ENCODE data around the gene TULP4. TPM values are rescaled to one million over a fixed set of nuclear protein-coding genes. Genes with fewer than 3 reads are reported as not detected.
"Not testable (repeated sequence)": the region's sequence is repeated elsewhere in the genome, so short reads cannot be mapped to it uniquely, and the experiment has no call there.

The TULP4 gene
- polyA plus RNA-seq, 3 donors, result 6.5 to 10.6 (median 7.9) TPM

GRCh38 chr6:158519300-158519699 lies 207.0 kb downstream of the TULP4 start:
- Histone ChIP-seq H3K4me3 (replicated peaks in 1 of 3; ENCODE audit: low read depth in 2 of 3, low read length in 3 of 3) (no peak overlapping the region), H4K20me1 (ENCODE audit: insufficient read depth, low read length) (no peaks in the 10 kb centered on the region), H3K27ac (ENCODE audit: low read depth in 1 of 2, low read length in 2 of 2) (no peak overlapping the region), H3K9ac (ENCODE audit: insufficient read depth, low read length, poor library complexity, severe bottlenecking) (no peak overlapping the region), H3K9me3 (replicated peaks in 1 of 2; ENCODE audit: control insufficient read depth in 1 of 2, insufficient read depth in 1 of 2, low read length in 2 of 2) (no peaks in the 10 kb centered on the region), H3K4me2 (replicated peaks; ENCODE audit: extremely low read depth, low read length, poor library complexity, severe bottlenecking) (no peak overlapping the region), H3K27me3 (ENCODE audit: control insufficient read depth in 2 of 2, insufficient read depth in 2 of 2, low read length in 2 of 2) (peaks cover 16 to 49% of the 10 kb centered on the region in 2 donors), H2AFZ (ENCODE audit: insufficient read depth, low read depth, low read length, poor library complexity, severe bottlenecking) (no peak overlapping the region), H3K79me2 (ENCODE audit: insufficient read depth, low read length) (no peaks in the 10 kb centered on the region), H3K36me3 (replicated peaks in 1 of 2; ENCODE audit: control insufficient read depth in 1 of 2, insufficient read depth in 2 of 2, low read length in 2 of 2) (no peaks in the 10 kb centered on the region), H3K4me1 (ENCODE audit: control insufficient read depth in 1 of 2, insufficient read depth in 2 of 2, low read length in 2 of 2) (peaks cover 0 to 3% of the 10 kb centered on the region in 2 donors)
- TF ChIP-seq CTCF (IDR thresholded peaks at IDR 0.05), result no peak
- Mint-ChIP-seq H3K36me3 (peaks cover 0 to 4% of the 10 kb centered on the region in 2 donors), H3K9me3 (peaks cover 0 to 2% (median 0%) of the 10 kb centered on the region in 7 donors), H3K4me3 (peak overlapping the region in 1 of 2 donors; percentile 39), H3K27me3 (ENCODE audit: low read depth in 3 of 3) (peaks cover 39 to 58% (median 45%) of the 10 kb centered on the region in 3 donors), H3K4me1 (peaks cover 12% of the 10 kb centered on the region), H3K27ac (no peak overlapping the region)
- 61% methylated on average over 2 of the region's 3 CpGs for WGBS (ENCODE audit: insufficient coverage)
- intact Hi-C loops (cut with micrococcal nuclease), result no loop called here
- DNase-seq, result no peak

DNA sequence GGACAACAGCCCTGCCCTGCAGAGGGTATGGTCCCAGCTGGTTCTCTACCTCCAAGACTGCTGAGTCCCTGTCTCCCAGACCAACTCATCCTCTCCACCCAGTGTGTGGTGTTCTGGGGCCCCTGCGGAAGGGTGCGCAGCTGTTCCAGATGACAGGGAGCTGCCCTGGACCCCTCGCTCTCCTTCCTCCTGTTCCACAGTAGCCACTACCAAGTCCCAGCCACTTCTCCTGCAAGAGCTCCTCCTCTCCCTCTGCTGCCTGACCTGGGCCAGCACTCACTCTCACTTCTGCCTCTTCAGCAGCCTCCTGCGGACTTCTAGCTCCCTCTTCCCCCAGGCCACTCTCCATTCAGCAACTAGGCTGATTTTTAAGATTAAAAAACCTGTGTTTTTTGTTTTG lies 207.5 kb downstream of the TULP4 start:
- no peak overlapping the region for H3K9ac ChIP-seq (ENCODE audit: insufficient read depth, low read length, poor library complexity, severe bottlenecking)
- Mint-ChIP-seq H3K9me3 (peaks cover 0 to 2% (median 0%) of the 10 kb centered on the region in 7 donors), H3K27me3 (ENCODE audit: low read depth in 3 of 3) (peaks cover 39 to 59% (median 45%) of the 10 kb centered on the region in 3 donors), H3K27ac (no peak overlapping the region), H3K36me3 (peaks cover 0 to 4% of the 10 kb centered on the region in 2 donors), H3K4me1 (peaks cover 12% of the 10 kb centered on the region), H3K4me3 (peak overlapping the region in 1 of 2 donors; percentile 39)
- no peak overlapping the region for H3K4me3 ChIP-seq (replicated peaks in 1 of 3; ENCODE audit: low read depth in 2 of 3, low read length in 3 of 3)
- no peak overlapping the region for H3K4me2 ChIP-seq (replicated peaks; ENCODE audit: extremely low read depth, low read length, poor library complexity, severe bottlenecking)
- H3K79me2 ChIP-seq (ENCODE audit: insufficient read depth, low read length), result no peaks in the 10 kb centered on the region
- no peaks in the 10 kb centered on the region for H3K36me3 ChIP-seq (replicated peaks in 1 of 2; ENCODE audit: control insufficient read depth in 1 of 2, insufficient read depth in 2 of 2, low read length in 2 of 2)
- no peak overlapping the region for H3K27ac ChIP-seq (ENCODE audit: low read depth in 1 of 2, low read length in 2 of 2)
- peaks cover 0 to 3% of the 10 kb centered on the region in 2 donors for H3K4me1 ChIP-seq (ENCODE audit: control insufficient read depth in 1 of 2, insufficient read depth in 2 of 2, low read length in 2 of 2)
- no peak for DNase-seq
- H3K9me3 ChIP-seq (replicated peaks in 1 of 2; ENCODE audit: control insufficient read depth in 1 of 2, insufficient read depth in 1 of 2, low read length in 2 of 2), result no peaks in the 10 kb centered on the region
- 100% methylated on average over 3 of the region's 4 CpGs for WGBS (ENCODE audit: insufficient coverage)
- intact Hi-C loops (cut with micrococcal nuclease), result no loop called here
- no peak overlapping the region for H2AFZ ChIP-seq (ENCODE audit: insufficient read depth, low read depth, low read length, poor library complexity, severe bottlenecking)
- no peak for TF ChIP-seq CTCF (IDR thresholded peaks at IDR 0.05)
- H3K27me3 ChIP-seq (ENCODE audit: control insufficient read depth in 2 of 2, insufficient read depth in 2 of 2, low read length in 2 of 2), result peaks cover 16 to 49% of the 10 kb centered on the region in 2 donors
- H4K20me1 ChIP-seq (ENCODE audit: insufficient read depth, low read length), result no peaks in the 10 kb centered on the region

GRCh38 chr6:158520975-158521374 lies 208.7 kb downstream of the TULP4 start:
- H3K27me3 ChIP-seq (ENCODE audit: control insufficient read depth in 2 of 2, insufficient read depth in 2 of 2, low read length in 2 of 2), result peaks cover 16 to 44% of the 10 kb centered on the region in 2 donors
- not testable (repeated sequence) for H3K4me1 ChIP-seq (ENCODE audit: control insufficient read depth in 1 of 2, insufficient read depth in 2 of 2, low read length in 2 of 2)
- WGBS (ENCODE audit: insufficient coverage), result 74% methylated on average over 5 of the region's 7 CpGs

More at GRCh38 chr6:158520975-158521374, 208.7 kb downstream of the TULP4 start:
- H2AFZ ChIP-seq (ENCODE audit: insufficient read depth, low read depth, low read length, poor library complexity, severe bottlenecking); H3K4me3 ChIP-seq (replicated peaks in 1 of 3; ENCODE audit: low read depth in 2 of 3, low read length in 3 of 3); H3K36me3 Mint-ChIP-seq; intact Hi-C loops (cut with micrococcal nuclease); DNase-seq; H3K79me2 ChIP-seq (ENCODE audit: insufficient read depth, low read length); H3K36me3 ChIP-seq (replicated peaks in 1 of 2; ENCODE audit: control insufficient read depth in 1 of 2, insufficient read depth in 2 of 2, low read length in 2 of 2); H3K9me3 ChIP-seq (replicated peaks in 1 of 2; ENCODE audit: control insufficient read depth in 1 of 2, insufficient read depth in 1 of 2, low read length in 2 of 2); H4K20me1 ChIP-seq (ENCODE audit: insufficient read depth, low read length); H3K27ac ChIP-seq (ENCODE audit: low read depth in 1 of 2, low read length in 2 of 2); H3K27ac Mint-ChIP-seq; H3K9ac ChIP-seq (ENCODE audit: insufficient read depth, low read length, poor library complexity, severe bottlenecking); H3K9me3 Mint-ChIP-seq; H3K4me2 ChIP-seq (replicated peaks; ENCODE audit: extremely low read depth, low read length, poor library complexity, severe bottlenecking); H3K4me3 Mint-ChIP-seq: not testable (repeated sequence)
- Mint-ChIP-seq H3K4me1 (peaks cover 12% of the 10 kb centered on the region), H3K27me3 (ENCODE audit: low read depth in 3 of 3) (peaks cover 38 to 53% (median 40%) of the 10 kb centered on the region in 3 donors)
